ENCODE data around the gene HLCS.

The HLCS gene

GRCh38 chr21:36803816-36804439 is 162.5 kb downstream of the HLCS start:
- no peak for DNase-seq

GRCh38 chr21:36803051-36803645 is 163.3 kb downstream of the HLCS start:
- no peak for DNase-seq

- DNase-seq: no peak
These were observed 165.7 kb downstream of the HLCS start for GRCh38 chr21:36800734-36801133.

GRCh38 chr21:36799869-36800268 is 166.6 kb downstream of the HLCS start:
- no peak for DNase-seq

GRCh38 chr21:36798491-36798890 is 168.0 kb downstream of the HLCS start:
- no peak for DNase-seq

GRCh38 chr21:36796070-36796469 is 170.4 kb downstream of the HLCS start:
- no peak for DNase-seq

GRCh38 chr21:36792505-36792967 is 173.9 kb downstream of the HLCS start:
- no peak for DNase-seq

- DNase-seq: no peak
These were observed 174.6 kb downstream of the HLCS start for GRCh38 chr21:36791695-36792470.

GRCh38 chr21:36791180-36791579 is 175.3 kb downstream of the HLCS start:
- DNase-seq: no peak

- DNase-seq: peak; percentile 30
These were observed 175.9 kb downstream of the HLCS start for GRCh38 chr21:36790616-36791015.

- no peak for DNase-seq
These were observed 178.3 kb downstream of the HLCS start for GRCh38 chr21:36788120-36788638.

GRCh38 chr21:36786186-36786585 is 180.3 kb downstream of the HLCS start:
- no peak for DNase-seq

GRCh38 chr21:36785615-36786014 is 180.9 kb downstream of the HLCS start:
- DNase-seq: no peak

- no peak for DNase-seq
These were observed 181.5 kb downstream of the HLCS start for GRCh38 chr21:36784947-36785346.

- no peak for DNase-seq
These were observed 182.7 kb downstream of the HLCS start for GRCh38 chr21:36783612-36784374.

GRCh38 chr21:36780861-36781260 is 185.6 kb downstream of the HLCS start:
- no peak for DNase-seq

GRCh38 chr21:36776981-36777617 is 189.4 kb downstream of the HLCS start:
- DNase-seq: no peak

- DNase-seq: no peak
These were observed 192.5 kb downstream of the HLCS start for GRCh38 chr21:36773995-36774394.

- DNase-seq: no peak
These were observed 193.4 kb downstream of the HLCS start for GRCh38 chr21:36773117-36773516.

- no peak for DNase-seq
These were observed 197.2 kb downstream of the HLCS start for GRCh38 chr21:36769051-36769839.

- DNase-seq: no peak
These were observed 198.0 kb downstream of the HLCS start for GRCh38 chr21:36768496-36768895.

GRCh38 chr21:36767096-36767495 is 199.4 kb downstream of the HLCS start:
- DNase-seq: no peak
